AG09319 (cell line): ENCODE measurements around the gene PLCE1.

Experiments
- DNase-seq: peaks from one replicate; pipeline ENCODE4 v3.0.0-alpha.2; 2010; ENCODE audit warnings: low read depth; ENCODE audit errors: extremely low read depth
- CTCF ChIP-seq: IDR thresholded peaks from 2 replicates; pipeline ENCODE4 v1.5.1; 2011; ENCODE audit warnings: low read depth, mild to moderate bottlenecking, inconsistent platforms, low read length, moderate library complexity

Gene PLCE1

GRCh38 chr10:94018107-94018506, 24.4 kb downstream of the PLCE1 start:
- TF ChIP-seq CTCF: no peak
- no peak for DNase-seq

- DNase-seq: no peak
- TF ChIP-seq CTCF: no peak
Measured at GRCh38 chr10:94023906-94024305, 30.2 kb downstream of the PLCE1 start.

GRCh38 chr10:94024407-94024806, 30.7 kb downstream of the PLCE1 start:
- DNase-seq: no peak

GRCh38 chr10:94025806-94026205, 32.1 kb downstream of the PLCE1 start:
- no peak for TF ChIP-seq CTCF
- DNase-seq: no peak

More at GRCh38 chr10:94024407-94024806, 30.7 kb downstream of the PLCE1 start:
- TF ChIP-seq CTCF: no peak

GRCh38 chr10:94027197-94027596, 33.5 kb downstream of the PLCE1 start:
- no peak for TF ChIP-seq CTCF
- no peak for DNase-seq

- no peak for DNase-seq
Measured at GRCh38 chr10:94029955-94030354, 36.2 kb downstream of the PLCE1 start.

More at GRCh38 chr10:94029955-94030354, 36.2 kb downstream of the PLCE1 start:
- no peak for TF ChIP-seq CTCF
